Globus pallidus (tissue), 1 donor: Measurements from ENCODE around the gene DNAH11.
A peak's percentile ranks its signal among the peaks of the same experiment; 100 is the strongest.
"Not testable (repeated sequence)": the region's sequence is repeated elsewhere in the genome, so short reads cannot be mapped to it uniquely, and the experiment has no call there.

Experiments
- DNase-seq: peaks from one replicate; pipeline ENCODE4 v3.0.0-alpha.2; 2015; ENCODE audit warnings: low spot score

DNAH11 gene

DNA sequence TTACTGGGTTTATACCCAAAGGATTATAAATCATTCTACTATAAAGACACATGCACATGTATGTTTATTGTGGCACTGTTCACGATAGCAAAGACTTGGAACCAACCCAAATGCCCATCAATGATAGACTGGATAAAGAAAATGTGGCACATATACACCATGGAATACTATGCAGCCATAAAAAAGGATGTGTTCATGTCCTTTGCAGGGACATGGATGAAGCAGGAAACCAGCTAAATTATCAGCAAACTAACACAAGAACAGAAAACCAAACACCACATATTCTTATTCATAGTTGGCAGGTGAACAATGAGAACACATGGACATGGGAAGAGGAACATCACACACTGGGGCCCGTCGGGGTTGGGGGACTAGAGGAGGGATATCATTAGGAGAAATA is 390.5 kb downstream of the DNAH11 start:
- DNase-seq = not testable (repeated sequence)

DNA sequence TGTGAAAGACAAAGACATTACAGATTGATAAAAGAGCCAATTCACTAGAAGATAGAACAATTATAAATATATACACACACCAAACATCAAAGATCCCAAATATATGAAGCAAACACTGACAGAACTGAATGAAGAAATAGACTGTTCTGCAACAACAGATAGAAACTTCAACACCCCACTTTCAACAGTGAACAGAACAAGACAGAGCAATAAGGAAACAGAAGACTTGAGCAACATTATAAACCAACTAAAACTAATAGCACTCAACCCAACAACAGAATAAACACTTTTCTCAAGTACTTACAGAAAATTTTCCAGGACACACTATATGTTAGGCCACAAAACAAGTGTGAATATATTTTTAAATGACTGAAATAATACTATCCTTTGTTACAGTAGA is 392.0 kb downstream of the DNAH11 start:
- no peak for DNase-seq

DNA sequence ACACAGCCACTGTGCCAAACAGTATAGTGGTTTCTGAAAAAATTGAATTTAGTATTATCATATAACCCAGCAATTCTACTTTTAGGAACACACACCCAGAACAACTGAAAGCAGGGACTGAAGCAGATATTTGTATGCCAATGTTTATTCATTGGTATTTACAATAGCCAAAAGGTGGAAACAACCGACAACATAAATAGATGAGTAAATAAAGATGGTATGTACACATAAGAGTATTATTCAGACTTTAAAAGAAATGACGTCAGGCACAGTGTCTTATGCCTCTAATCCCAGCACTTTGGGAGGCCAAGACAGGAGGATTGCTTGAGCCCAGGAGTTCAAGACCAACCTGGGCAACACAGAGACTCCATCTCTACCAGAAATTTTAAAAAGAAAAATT is 395.6 kb downstream of the DNAH11 start:
- DNase-seq = no peak

DNA sequence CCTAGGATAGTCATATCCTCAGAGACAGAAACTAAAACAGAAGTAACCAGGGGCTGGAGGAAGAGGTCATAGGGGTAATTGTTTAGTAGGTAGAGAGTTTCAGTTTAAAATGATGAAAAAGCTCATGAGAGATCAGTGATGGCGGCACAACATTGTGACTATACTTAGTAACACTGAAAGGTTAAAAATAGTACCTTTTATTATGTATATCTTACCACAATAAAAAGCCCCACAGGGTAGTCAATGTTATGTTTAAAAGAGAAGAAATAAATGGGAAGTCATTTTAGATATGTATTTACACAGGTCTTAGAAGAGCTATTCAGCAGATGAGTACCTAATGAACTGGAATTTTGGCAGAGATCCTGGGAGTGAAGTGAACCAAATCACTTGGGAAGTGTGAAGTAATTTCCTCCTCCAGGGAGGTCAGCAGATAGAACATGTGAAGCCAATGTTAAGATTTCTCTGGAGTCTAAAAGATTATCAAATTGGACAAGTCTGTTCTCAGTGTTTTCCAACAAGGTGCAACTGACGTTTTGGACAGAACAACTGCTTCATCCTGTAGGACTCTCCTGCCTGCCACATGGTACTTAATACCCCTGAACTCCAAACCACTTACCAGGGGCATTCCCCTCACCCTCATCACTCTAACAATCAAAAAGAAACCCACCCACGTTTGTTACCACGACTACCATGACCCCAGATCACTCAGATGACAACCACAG is 396.5 kb downstream of the DNAH11 start:
- DNase-seq = no peak

DNA sequence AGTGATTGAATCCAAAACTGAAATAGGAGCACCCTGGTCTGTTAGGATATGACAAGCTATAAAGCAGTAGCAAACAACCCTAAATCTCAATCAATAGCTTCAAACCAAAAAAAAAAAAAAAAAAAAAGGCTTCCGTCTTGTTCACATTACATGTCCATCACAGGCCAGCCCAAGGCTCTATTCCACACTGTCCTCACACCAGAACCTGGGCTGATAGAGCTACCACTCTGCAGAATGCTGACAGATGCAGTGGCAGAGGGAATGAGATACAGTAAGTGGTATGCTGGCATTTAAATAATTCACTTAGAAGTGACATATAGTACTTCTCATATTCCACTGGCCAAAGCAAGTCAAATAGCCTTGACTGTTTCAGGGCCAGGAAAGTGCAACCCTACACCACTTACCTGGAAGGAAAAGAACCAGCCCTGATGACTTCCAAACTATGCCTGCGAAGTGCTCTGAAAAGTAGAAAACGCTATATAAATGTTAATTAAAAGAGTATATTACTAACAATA is 397.1 kb downstream of the DNAH11 start:
- DNase-seq = no peak

DNA sequence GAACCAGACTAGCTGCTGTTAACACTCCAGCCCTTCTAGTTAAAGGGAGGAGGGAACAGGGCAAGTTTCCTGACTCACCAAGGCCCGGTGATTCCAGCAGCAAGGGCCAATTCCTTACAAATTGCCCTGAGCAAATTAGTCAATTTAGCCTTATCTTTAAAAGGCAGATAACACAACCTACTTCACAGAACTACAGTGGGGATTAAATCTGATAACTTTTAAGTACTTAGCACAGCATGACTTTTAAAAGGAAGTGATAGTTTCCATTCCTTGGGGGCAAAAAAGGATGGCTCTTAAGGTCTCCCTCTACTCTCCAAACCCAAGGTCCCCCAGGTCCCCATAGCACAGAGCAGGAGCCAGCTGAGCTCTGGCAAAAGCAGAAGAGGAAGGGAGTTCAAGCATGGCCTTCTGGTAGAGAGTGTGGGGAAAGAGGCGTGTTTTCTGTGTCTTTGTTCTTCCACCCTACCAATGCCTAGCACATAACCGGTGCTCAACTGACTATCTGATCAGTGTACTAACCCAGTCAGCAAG is 398.8 kb downstream of the DNAH11 start:
- no peak for DNase-seq

DNA sequence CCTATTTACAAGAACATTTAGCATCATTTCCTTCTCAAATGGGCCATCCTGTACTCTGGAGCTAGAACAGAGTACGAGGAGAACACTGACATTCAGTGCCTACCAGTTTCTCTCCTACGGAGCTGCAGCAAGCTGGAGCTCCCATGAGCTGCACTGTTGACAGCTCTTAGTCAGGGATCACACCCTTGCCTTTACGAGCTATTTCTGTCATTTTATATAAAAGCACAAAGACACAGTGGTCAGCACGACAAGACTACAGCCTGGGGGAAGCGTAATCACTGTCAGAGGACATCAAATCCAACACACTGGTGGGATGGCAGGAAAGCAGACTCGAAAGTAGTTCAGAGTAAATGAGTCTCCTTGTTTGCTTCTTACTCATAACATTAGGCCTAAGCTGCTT is 400.1 kb downstream of the DNAH11 start:
- DNase-seq = peak; percentile 43

DNA sequence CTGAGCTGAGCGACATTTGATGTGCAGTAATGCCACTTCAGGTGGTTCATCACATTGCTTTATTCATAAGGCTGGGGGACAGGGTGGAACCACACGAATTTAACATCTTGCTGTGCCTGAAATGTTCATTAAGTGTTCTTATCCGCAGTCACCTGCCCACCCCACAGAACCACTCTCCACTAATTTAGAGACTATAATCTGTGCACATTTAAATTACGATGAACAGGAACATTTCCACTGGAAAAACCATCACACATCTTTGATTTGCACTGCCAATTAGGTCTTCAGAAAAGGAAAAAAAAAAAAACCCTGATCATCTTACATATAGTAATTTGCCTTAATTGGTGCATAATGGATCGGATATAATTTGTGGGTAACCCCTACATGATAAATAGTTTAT is 400.6 kb downstream of the DNAH11 start:
- no peak for DNase-seq

DNA sequence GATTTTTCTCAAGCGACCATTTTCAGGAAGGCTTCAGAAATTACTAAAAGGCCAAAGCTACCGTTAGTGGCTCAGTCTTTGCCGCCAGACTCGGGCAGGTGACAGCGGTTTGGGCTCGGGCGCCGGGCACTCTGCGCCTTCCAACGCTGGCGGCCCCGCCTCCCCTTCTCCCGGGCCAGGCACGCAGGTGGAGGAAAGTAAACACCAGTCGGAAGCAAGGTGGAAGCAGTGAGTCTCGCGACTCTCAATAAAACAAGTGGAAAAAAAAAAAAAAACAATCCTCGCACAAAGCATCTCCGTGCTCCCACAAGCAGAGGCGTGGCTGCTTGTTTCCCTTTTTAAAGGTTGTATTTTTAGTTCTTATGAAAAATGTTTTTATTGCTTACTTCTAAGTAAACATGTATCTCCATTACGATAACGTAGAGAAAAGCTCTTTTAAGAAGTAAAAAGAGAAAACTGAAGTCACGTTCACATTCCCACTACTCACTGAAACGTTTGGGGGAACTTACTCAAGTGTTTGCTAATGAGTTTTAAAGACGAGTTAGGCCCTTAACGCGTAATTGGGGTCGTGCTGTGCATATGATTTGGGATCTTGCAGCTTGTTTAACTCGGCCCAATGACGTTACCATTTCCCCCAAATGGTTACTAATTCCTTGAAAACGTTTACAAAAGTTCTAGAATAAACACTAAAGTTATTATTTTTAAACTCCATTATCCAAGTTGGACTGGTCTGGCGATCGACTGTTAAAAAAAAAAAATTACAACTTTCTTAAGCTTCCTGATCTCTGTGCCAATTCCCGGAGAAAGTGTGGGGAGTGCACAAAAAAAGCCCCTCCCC is 402.0 kb downstream of the DNAH11 start:
- DNase-seq = peak; percentile 50

DNA sequence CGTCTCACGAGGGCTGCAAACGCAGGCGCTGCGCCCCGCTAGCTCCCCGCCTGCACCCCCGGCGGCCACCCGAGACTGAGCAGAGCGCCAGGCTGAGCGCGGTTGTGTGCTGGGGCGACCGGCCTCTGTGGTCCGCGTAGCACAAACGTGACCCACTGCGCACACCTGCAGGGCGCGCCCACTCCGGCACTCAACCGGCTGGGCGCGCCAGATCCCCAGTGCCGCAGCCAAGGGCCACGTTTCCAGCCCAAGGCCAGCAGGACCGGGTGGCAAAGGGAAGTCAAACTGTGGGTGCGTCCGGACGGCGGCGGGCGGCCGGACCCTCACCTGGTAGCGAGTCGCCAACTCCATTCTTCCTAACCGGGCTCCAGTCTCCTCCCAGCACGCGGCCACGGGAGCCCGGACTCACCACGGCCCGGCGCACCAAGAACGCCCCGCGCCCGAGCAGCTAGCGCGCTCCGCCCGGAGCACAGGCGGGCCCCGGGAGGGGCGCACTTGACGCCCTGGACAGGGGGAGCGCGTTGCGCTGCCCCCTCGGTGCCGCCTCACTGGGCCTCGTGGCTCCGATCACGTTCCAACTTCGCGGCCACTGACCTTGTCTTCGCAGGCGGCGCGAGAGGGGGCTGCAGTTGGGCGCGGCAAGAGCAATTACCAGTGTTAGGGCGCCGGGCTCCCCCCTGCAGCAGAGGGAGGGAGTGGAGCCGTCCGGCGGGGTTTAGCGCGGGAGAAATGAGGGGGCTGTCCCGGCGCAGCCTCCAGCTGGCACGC is 402.8 kb downstream of the DNAH11 start, which contains the start of gene CDCA7L:
TSS of gene CDCA7L (minus strand) at position 446 of the 768 bp plus-strand sequence. CDS start at position 351, 95 bp downstream.
- peak; percentile 72 for DNase-seq

DNA sequence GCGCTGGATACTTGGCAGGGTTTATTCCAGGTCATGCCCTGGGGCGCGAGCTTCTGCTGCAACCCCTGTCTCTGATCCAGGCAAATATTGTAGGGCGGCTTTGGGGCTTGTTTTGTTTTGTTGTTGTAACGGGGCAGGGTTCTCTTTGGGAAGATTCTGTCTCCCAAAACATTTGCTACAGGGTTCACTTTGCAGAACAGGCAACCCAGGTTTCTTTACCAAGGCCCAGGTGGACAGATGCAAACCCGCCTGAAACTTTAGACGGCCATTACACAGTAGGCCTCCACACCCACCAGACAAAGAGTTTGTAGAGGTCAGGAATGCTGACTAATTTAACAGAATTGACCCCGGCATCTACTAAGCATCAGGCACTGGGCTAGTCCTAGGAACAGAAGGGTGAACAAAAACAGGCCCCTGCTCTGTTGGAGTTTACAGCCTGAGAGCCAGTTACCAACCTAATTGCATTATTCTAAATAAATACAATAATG is 403.4 kb downstream of the DNAH11 start:
- DNase-seq = no peak

DNA sequence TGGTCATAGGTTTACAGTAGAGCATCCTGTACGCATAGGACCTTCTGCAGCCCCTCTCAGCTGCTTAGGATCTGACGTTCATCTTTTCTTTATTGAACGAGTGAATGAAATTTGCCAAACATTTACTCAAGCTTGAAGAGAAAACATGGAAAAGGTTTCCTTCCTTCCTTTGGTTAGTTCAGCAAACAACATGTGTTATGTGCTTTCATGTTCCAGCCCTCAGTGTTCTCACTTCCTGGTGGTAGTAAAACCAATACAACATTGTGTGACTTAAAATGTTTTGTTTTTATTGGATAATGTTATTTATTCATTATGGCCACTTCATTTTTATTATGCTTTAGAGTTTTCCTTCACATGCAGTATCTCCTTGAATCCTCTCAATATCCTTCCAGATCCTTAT is 404.2 kb downstream of the DNAH11 start:
- no peak for DNase-seq

DNA sequence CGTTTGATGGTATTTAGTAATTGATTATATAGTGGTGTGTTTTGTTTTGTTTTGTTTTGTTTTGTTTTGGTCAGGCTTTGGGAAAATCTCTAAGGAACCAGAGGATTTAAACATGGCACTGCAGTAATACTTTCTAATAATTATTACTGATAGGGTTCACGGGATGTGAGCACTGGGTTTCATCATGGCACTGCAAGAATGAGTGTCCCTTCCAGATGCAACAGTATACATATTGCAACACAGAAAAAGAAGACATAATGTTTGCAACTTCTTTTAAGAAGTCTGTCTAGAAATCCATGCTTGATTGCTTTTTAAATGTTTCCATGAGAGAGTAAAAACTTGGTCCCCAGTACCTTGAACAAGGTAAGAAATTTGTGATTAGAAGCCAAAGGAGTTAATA is 405.1 kb downstream of the DNAH11 start:
- no peak for DNase-seq

DNA sequence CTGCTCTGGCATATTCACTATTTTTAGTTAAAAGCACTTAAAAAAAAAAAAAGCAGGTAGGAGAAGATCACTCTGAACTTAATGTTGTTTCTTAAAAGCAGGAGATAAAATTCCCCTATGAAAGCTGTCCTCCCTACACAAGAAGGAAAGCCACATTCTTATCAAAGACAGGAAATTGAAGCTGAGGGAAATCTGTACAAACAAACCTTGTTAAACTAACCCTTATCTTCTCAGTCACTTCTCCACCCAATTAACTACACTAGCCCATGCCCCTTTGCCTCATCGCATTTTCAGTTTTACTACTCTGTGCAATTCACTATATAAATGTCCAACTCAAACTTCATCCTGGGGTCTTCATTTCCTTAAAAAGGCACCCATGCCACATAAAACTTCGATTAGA is 405.5 kb downstream of the DNAH11 start:
- DNase-seq = no peak

DNA sequence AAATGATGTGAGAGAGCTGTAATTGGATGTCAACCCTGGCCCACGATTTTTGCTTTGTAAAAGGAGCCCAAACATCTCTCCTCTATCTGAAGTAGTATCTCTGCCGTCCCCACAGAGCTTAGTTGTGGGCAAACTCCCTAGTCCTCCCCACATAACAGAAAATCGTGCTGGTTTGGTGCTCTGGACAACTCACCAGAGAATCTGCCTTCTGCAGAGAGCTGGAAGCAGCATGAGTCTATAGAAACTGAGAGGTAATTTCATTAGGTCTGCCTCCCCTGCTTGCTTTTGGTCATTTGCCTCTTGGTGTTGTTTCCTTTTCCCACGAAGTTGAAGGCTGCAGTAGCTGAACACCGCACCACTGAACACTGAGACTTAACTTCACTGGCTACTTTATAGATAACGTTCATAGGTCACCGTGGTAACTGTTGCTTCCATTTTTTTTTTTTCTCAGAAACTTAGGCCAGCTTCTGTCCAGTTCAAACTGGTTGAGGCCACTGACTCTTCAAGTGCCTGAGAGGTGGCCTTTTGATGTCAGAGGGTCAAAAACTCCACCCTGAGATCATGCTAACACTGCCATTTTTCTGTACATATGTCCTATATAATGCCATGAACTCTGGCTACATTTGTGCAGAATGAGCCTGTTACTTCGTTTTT is 406.2 kb downstream of the DNAH11 start:
- no peak for DNase-seq
